HL-60 (cell line): ENCODE data around the gene BMP4.

Experiments
- CTCF ChIP-seq: IDR thresholded peaks from one replicate; pipeline ENCODE4 v1.5.1; 2011; ENCODE audit warnings: low read length, control low read depth, inconsistent platforms; ENCODE audit not compliant: insufficient read depth
- GABPA ChIP-seq: IDR thresholded peaks from 2 replicates; pipeline ENCODE4 v1.6.1; 2012; ENCODE audit warnings: low read depth
- POLR2AphosphoS5 ChIP-seq: IDR thresholded peaks from 2 replicates; pipeline ENCODE4 v1.6.1; 2012; ENCODE audit warnings: low read depth
- REST ChIP-seq: IDR thresholded peaks from 2 replicates; pipeline ENCODE4 v1.6.1; 2012; ENCODE audit warnings: low read depth; ENCODE audit not compliant: insufficient replicate concordance

GRCh38 chr14:53942970-53943750 lies 13.5 kb downstream of the BMP4 start:
- TF ChIP-seq GABPA (no peak), CTCF (no peak), REST (no peak), POLR2AphosphoS5 (no peak)
